ENCODE data around the gene B3GALT2. TPM values are rescaled to one million over a fixed set of nuclear protein-coding genes. Genes with fewer than 3 reads are reported as not detected.
"Not testable (repeated sequence)": the region's sequence is repeated elsewhere in the genome, so short reads cannot be mapped to it uniquely, and the experiment has no call there.

Gene B3GALT2
- total and polyA plus RNA-seq, 9 of the 15 experiments (the other 6 are each of a cell fraction or from before 2014, with no cell fraction given), result 0.03 TPM; not detected in 8

DNA sequence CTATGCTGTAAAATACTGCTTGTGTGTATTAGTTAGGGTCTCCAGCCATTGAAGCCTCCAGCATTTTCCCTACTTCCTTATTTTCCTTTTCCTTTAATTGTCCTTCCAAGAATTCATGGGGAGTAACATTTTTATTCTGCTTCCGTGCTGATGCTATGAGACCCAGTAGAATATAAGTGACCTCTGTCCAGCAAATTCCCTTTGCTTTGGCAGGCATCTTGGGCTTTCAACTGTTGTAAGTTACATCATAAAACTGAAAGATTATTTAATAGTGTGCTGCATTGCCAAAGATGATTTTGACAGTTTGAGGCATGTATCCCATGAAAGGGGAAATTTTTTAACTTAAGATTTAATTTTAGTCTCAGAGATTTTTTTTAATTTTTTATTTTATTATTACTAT lies 48.1 kb upstream of the B3GALT2 start:
- no peak overlapping the region for H3K4me2 ChIP-seq (ENCODE audit: insufficient read depth, low read length)
- DNase-seq (ENCODE audit: extremely low read depth in 1 of 4, low spot score in 3 of 4) (no peak), FAIRE-seq (no peak), ATAC-seq (no peak)
- no peaks in the 10 kb centered on the region for H3K4me1 ChIP-seq (replicated peaks in 1 of 2; ENCODE audit: control insufficient read depth in 2 of 2, insufficient read depth in 2 of 2, low read length in 2 of 2)
- ChIA-PET POLR2A (no interaction called here), CTCF (ENCODE audit: low intra/inter-chr PET ratio) (no interaction called here)
- intact Hi-C loops (cut with micrococcal nuclease), result no loop called here
- no peaks in the 10 kb centered on the region for H3K79me2 ChIP-seq (ENCODE audit: control insufficient read depth, insufficient read depth, low read length)
- TF ChIP-seq ZNF668 (CRISPR knock-in tag; IDR thresholded peaks at IDR 0.05) (no peak), BMI1 (IDR thresholded peaks at IDR 0.05; ENCODE audit: low read length) (no peak), ARID1B (IDR thresholded peaks at IDR 0.05) (no peak), CC2D1A (IDR thresholded peaks at IDR 0.05) (no peak), ARID2 (IDR thresholded peaks at IDR 0.05) (no peak), TCF3 (CRISPR knock-in tag; IDR thresholded peaks at IDR 0.05) (no peak), TEAD2 (tag; IDR thresholded peaks at IDR 0.05) (no peak)
- TF ChIP-seq, protein P1, sequence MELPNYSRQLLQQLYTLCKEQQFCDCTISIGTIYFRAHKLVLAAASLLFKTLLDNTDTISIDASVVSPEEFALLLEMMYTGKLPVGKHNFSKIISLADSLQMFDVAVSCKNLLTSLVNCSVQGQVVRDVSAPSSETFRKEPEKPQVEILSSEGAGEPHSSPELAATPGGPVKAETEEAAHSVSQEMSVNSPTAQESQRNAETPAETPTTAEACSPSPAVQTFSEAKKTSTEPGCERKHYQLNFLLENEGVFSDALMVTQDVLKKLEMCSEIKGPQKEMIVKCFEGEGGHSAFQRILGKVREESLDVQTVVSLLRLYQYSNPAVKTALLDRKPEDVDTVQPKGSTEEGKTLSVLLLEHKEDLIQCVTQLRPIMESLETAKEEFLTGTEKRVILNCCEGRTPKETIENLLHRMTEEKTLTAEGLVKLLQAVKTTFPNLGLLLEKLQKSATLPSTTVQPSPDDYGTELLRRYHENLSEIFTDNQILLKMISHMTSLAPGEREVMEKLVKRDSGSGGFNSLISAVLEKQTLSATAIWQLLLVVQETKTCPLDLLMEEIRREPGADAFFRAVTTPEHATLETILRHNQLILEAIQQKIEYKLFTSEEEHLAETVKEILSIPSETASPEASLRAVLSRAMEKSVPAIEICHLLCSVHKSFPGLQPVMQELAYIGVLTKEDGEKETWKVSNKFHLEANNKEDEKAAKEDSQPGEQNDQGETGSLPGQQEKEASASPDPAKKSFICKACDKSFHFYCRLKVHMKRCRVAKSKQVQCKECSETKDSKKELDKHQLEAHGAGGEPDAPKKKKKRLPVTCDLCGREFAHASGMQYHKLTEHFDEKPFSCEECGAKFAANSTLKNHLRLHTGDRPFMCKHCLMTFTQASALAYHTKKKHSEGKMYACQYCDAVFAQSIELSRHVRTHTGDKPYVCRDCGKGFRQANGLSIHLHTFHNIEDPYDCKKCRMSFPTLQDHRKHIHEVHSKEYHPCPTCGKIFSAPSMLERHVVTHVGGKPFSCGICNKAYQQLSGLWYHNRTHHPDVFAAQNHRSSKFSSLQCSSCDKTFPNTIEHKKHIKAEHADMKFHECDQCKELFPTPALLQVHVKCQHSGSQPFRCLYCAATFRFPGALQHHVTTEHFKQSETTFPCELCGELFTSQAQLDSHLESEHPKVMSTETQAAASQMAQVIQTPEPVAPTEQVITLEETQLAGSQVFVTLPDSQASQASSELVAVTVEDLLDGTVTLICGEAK (IDR thresholded peaks at IDR 0.05), result no peak
- TF ChIP-seq, protein P1 (CRISPR knock-in tag; IDR thresholded peaks at IDR 0.05), result no peak
- 95% methylated on average over 1 of the region's 1 CpG for WGBS (ENCODE audit: insufficient coverage, low coverage, missing lambda C conversion rate)
- no peak overlapping the region for H2AFZ ChIP-seq (ENCODE audit: low read depth, low read length)
- H3K4me3 ChIP-seq, result no peak overlapping the region
- no peak overlapping the region for H3K9ac ChIP-seq (ENCODE audit: insufficient read depth in 1 of 2, low read depth in 2 of 2, low read length in 2 of 2)
- H3K9me1 ChIP-seq (ENCODE audit: control insufficient read depth, insufficient read depth, low read length), result no peaks in the 10 kb centered on the region
- H3K9me3 ChIP-seq (replicated peaks; ENCODE audit: control insufficient read depth, insufficient read depth, low read depth, low read length), result no peaks in the 10 kb centered on the region
- no TSS peak for BruUV-seq (replicated peaks)
- H3K27me3 ChIP-seq (ENCODE audit: control insufficient read depth in 2 of 2, insufficient read depth in 2 of 2, low read length in 2 of 2), result no peaks in the 10 kb centered on the region
- no peaks in the 10 kb centered on the region for H4K20me1 ChIP-seq (replicated peaks; ENCODE audit: control insufficient read depth, insufficient read depth, low read length)
- no peak overlapping the region for H3K27ac ChIP-seq (ENCODE audit: extremely low read depth, low read depth, low read length)
- H3K36me3 ChIP-seq (ENCODE audit: control insufficient read depth, insufficient read depth, low read length), result peaks cover 40% of the 10 kb centered on the region
- in situ Hi-C loops (cut with MboI), result no loop called here

DNA sequence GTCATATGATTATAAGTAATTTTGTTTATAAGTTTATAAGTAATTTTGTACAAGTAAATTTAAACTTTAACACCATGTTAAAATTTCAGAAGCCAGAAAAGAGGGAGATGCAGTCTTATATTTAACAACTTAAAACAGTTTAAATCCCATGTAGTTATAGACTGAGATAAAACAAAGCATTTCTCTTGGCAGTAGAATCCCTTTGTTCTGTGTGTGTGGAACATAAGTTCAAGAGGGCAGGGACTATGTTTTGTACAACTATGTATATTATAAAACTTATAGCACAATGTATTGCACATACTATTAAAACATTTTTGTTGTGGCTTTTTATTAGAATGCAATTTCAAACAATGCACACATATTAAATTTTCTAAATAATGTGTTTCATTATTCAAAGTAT lies 44.7 kb upstream of the B3GALT2 start:
- in situ Hi-C loops (cut with MboI); H3K4me2 ChIP-seq (ENCODE audit: insufficient read depth, low read length); H3K9me3 ChIP-seq (replicated peaks; ENCODE audit: control insufficient read depth, insufficient read depth, low read depth, low read length); H3K27me3 ChIP-seq (ENCODE audit: control insufficient read depth in 2 of 2, insufficient read depth in 2 of 2, low read length in 2 of 2); H3K4me3 ChIP-seq; H2AFZ ChIP-seq (ENCODE audit: low read depth, low read length); FAIRE-seq; H3K9ac ChIP-seq (ENCODE audit: insufficient read depth in 1 of 2, low read depth in 2 of 2, low read length in 2 of 2); DNase-seq (ENCODE audit: extremely low read depth in 1 of 4, low spot score in 3 of 4); H3K79me2 ChIP-seq (ENCODE audit: control insufficient read depth, insufficient read depth, low read length); H4K20me1 ChIP-seq (replicated peaks; ENCODE audit: control insufficient read depth, insufficient read depth, low read length); H3K27ac ChIP-seq (ENCODE audit: extremely low read depth, low read depth, low read length); CTCF ChIA-PET (ENCODE audit: low intra/inter-chr PET ratio); BruUV-seq (replicated peaks); POLR2A ChIA-PET; intact Hi-C loops (cut with micrococcal nuclease); H3K4me1 ChIP-seq (replicated peaks in 1 of 2; ENCODE audit: control insufficient read depth in 2 of 2, insufficient read depth in 2 of 2, low read length in 2 of 2); ATAC-seq; H3K9me1 ChIP-seq (ENCODE audit: control insufficient read depth, insufficient read depth, low read length): not testable (repeated sequence)
- H3K36me3 ChIP-seq (ENCODE audit: control insufficient read depth, insufficient read depth, low read length), result peaks cover 32% of the 10 kb centered on the region
